A673 (cell line): ENCODE data around the gene CDK1.

ENCODE experiments used
- EZH2 ChIP-seq: fragments of 200-600 bp; sonication (generic); IDR thresholded peaks from 2 replicates; pipeline ENCODE4 v1.6.1; 2017; ENCODE audit warnings: borderline replicate concordance, low read depth, mild to moderate bottlenecking, mixed read lengths, antibody characterized with exemption, low read length; ENCODE audit not compliant: poor library complexity, severe bottlenecking
- TF ChIP-seq, protein P1 (sequence below): fragments of 300-800, 200-600 bp; sonication (generic); conservative IDR thresholded peaks from 2 replicates; pipeline ENCODE4 v1.5.1; 2017; ENCODE audit warnings: low read depth, mild to moderate bottlenecking, antibody characterized with exemption, low read length, moderate library complexity, mixed read lengths

DNA sequence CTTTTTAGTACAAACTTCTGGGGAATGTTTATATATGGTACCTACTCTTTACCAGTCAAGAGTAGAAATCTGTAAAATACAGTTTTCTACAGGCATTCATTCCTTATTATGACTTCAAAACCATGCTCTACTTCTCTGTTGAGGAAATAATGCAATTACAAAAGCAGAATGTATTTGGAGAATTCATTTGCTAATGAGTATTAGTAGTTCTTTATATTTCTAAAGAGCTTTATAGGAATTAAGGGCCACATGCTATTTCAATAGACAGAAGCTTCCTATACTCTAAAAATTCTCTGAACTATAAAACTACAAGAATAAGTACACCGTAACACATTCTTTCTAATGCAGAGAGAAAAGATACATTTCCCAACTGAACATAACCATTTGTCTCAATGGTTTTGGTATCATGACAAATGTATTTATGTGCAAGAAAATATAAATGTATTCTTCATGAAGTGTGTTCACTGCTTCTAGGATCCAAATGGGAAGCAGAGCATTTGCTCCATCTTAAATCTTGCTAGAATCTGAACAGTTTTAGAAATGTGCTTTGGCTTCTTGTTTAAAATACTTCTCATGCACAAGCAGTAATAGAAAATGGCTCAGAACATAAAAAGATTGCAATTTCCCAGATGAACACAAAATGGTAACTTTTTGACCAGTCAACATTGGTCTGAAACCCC, 21.8 kb downstream of the CDK1 start:
- TF ChIP-seq, protein P1, sequence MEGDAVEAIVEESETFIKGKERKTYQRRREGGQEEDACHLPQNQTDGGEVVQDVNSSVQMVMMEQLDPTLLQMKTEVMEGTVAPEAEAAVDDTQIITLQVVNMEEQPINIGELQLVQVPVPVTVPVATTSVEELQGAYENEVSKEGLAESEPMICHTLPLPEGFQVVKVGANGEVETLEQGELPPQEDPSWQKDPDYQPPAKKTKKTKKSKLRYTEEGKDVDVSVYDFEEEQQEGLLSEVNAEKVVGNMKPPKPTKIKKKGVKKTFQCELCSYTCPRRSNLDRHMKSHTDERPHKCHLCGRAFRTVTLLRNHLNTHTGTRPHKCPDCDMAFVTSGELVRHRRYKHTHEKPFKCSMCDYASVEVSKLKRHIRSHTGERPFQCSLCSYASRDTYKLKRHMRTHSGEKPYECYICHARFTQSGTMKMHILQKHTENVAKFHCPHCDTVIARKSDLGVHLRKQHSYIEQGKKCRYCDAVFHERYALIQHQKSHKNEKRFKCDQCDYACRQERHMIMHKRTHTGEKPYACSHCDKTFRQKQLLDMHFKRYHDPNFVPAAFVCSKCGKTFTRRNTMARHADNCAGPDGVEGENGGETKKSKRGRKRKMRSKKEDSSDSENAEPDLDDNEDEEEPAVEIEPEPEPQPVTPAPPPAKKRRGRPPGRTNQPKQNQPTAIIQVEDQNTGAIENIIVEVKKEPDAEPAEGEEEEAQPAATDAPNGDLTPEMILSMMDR, result no peak
- TF ChIP-seq EZH2, result no peak
